ENCODE data around the gene RND1.

Gene RND1

DNA sequence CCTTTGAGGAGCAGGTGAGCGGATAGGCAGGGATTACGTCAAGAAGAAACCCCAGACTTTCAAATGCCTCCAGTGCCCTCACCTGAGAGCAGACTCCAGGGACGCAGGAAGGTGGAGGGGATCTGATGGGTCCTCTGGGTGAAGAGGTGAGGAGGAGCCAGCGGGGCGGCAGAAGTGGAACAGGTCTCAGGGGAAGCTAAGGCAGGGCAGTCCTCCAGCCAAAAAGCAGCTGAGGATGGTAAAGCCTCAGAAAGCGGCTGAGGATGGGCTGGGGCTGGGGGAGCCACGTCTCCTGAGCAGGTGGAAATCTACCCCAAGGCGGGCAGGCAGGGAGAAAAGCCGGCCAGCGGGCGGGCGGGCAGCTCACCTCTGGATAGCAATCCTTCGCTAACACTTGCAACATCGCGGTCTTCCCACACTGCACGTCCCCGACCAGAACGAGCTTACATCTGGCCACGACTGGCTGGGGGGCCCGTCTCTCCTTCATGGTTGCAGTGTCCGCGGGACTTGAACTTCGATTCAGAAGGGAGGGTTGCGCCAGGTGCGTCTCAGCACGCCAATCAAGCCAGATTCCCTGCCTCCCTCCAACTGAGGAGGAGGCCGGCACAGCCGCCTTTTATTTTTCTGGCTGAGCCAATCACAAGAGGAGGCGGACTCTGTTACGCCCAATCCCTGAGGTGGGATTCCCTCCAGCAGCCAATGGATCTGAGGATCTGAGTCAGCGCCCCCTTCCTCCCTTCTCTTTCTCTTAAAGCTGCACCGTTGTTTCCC lies at the start of gene RND1:
RND1 (minus strand) TSS at position 590 of the 771 bp plus-strand sequence; CDS start at position 487, 103 bp downstream.
- no peak for TF ChIP-seq GATA2 (IDR thresholded peaks at IDR 0.05; ENCODE audit: low read depth, low read length)
- no peak for TF ChIP-seq GATA3 (IDR thresholded peaks at IDR 0.05; ENCODE audit: low read depth, low read length)

DNA sequence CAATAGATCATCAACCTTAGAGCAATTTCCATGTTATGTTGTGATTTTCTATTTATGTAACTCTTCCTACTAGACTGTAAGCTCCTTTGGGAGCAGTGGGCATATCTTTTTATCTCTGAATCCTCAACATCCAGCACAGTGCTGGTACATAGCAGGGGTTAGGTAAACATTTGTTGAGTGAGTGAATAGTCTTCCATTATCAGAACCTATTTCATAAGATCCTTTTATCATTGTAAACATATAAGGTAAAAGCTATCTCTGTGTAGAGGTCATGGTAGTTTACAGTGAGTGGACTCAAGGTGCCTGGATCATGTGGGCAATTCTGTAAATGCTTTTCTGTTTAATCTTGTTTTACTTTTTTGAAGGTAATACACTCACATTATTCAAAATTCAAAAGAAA lies 44.5 kb upstream of the RND1 start:
- TF ChIP-seq GATA2 (IDR thresholded peaks at IDR 0.05; ENCODE audit: low read depth, low read length), result no peak
- TF ChIP-seq GATA3 (IDR thresholded peaks at IDR 0.05; ENCODE audit: low read depth, low read length), result no peak

DNA sequence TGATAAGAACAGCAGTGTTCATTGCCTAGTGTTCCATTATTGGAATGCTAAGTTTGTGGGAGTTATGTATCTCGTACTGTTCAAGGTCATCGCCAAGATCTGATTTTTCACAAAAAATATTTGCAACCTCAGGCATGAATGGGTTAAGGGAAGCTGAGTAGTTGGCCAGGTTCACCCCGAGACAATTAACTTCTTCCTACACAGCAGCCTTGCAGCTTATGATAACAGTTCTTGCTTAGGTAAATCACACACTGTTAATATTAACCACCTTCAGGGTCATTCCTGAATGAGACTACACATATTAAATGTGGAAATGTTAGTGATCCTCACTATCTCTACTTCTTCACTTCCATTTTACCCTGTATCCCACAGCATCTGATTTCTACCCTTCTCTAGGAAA lies 41.6 kb upstream of the RND1 start:
- TF ChIP-seq GATA3 (IDR thresholded peaks at IDR 0.05; ENCODE audit: low read depth, low read length) (no peak), GATA2 (IDR thresholded peaks at IDR 0.05; ENCODE audit: low read depth, low read length) (no peak)

GRCh38 chr12:48903982-48904411 lies 38.3 kb upstream of the RND1 start:
- TF ChIP-seq GATA3 (IDR thresholded peaks at IDR 0.05; ENCODE audit: low read depth, low read length), result no peak
- no peak for TF ChIP-seq GATA2 (IDR thresholded peaks at IDR 0.05; ENCODE audit: low read depth, low read length)

DNA sequence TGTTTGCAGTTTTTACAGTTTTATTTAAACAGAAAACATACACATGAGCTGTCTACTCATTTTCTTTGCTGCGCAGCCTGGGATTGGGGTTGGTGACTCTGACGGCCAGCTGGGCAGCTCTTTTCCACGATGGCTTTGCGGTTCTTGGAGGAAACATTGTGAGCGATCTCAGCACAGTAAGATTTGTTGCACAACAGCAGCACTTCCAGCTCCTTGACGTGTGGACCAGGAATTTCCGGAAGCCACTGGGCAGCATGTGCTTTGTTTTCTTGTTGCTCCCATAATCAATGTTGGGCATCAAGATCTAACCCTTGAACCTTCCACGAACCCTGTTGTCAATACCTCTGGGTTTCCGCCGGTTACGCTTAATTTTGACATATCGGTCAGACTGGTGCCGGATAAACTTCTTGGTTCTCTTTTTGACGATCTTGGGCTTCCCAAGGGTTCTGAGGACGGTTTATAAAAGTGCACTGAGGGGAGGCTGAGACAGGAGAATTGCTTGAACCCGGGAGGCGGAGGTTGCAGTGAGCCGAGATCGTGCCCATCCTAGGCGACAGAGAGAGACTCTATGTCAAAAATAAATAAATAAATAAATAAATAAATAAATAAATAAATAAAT lies 37.8 kb upstream of the RND1 start:
- TF ChIP-seq GATA2 (IDR thresholded peaks at IDR 0.05; ENCODE audit: low read depth, low read length) (no peak), GATA3 (IDR thresholded peaks at IDR 0.05; ENCODE audit: low read depth, low read length) (no peak)

GRCh38 chr12:48901278-48901677 lies 35.6 kb upstream of the RND1 start:
- TF ChIP-seq GATA2 (IDR thresholded peaks at IDR 0.05; ENCODE audit: low read depth, low read length), result no peak
- no peak for TF ChIP-seq GATA3 (IDR thresholded peaks at IDR 0.05; ENCODE audit: low read depth, low read length)

- TF ChIP-seq GATA2 (IDR thresholded peaks at IDR 0.05; ENCODE audit: low read depth, low read length) (no peak), GATA3 (IDR thresholded peaks at IDR 0.05; ENCODE audit: low read depth, low read length) (no peak)
Measured at GRCh38 chr12:48899651-48900050, 34.0 kb upstream of the RND1 start.

DNA sequence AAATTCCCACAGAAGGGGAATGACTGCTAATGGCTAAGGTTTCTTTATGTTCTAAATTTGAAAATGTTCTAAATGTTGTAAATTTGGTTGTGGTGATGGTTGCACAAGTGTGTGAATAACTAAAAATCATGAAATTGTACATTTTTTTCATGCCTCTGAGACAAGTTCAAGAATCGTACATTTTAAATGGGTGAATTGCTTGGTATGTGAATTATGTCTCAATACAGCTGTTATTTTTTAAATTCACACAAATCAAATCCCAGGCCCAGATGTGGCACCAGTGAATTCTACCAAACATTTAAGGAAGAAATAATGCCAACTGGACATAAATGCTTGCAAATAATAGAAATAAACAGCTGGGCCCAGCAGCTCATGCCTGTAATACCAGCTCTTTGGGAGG lies 28.6 kb upstream of the RND1 start:
- no peak for TF ChIP-seq GATA3 (IDR thresholded peaks at IDR 0.05; ENCODE audit: low read depth, low read length)
- no peak for TF ChIP-seq GATA2 (IDR thresholded peaks at IDR 0.05; ENCODE audit: low read depth, low read length)

GRCh38 chr12:48890657-48891418 lies 25.2 kb upstream of the RND1 start:
- no peak for TF ChIP-seq GATA3 (IDR thresholded peaks at IDR 0.05; ENCODE audit: low read depth, low read length)
- TF ChIP-seq GATA2 (IDR thresholded peaks at IDR 0.05; ENCODE audit: low read depth, low read length), result no peak

DNA sequence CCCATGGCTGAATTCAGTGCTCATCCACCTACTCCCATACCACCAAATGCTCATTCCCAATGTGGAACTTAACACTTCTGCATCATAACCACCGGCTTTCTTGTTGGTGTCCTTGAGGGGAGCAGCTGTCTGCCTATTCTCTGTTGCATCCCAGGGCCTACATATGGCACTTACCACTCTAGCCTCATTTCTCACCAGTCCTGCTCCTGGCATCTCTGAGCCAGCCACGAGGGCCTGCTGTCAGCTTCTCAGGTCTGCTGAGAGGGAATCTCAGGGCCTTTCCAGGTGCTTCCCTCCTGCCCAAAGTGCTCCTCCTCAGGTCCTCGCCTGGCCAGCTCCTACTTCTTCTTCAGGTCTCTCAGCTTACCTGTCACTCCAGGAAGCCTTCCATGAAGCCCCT lies 24.0 kb upstream of the RND1 start:
- TF ChIP-seq GATA3 (IDR thresholded peaks at IDR 0.05; ENCODE audit: low read depth, low read length) (no peak), GATA2 (IDR thresholded peaks at IDR 0.05; ENCODE audit: low read depth, low read length) (no peak)

- TF ChIP-seq GATA3 (IDR thresholded peaks at IDR 0.05; ENCODE audit: low read depth, low read length), result no peak
- TF ChIP-seq GATA2 (IDR thresholded peaks at IDR 0.05; ENCODE audit: low read depth, low read length), result no peak
Measured at GRCh38 chr12:48883305-48884161, 17.9 kb upstream of the RND1 start.

DNA sequence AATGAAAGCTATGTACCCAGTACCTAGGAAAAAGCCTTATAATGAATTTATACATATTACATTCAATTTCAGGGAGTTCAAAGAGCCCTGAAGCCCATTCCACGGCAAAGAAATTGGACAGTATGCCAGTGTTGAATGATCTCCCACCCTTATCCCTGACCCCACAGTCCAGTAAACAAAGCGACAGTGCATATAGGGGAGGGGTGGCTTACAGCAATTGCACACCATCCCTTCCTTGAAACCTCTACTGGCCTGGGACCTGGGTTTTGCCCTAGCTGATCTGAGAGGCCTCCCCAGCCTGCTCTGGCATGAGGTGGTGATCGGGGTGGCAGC lies 17.3 kb upstream of the RND1 start:
- TF ChIP-seq GATA3 (IDR thresholded peaks at IDR 0.05; ENCODE audit: low read depth, low read length) (no peak), GATA2 (IDR thresholded peaks at IDR 0.05; ENCODE audit: low read depth, low read length) (no peak)

- TF ChIP-seq GATA2 (IDR thresholded peaks at IDR 0.05; ENCODE audit: low read depth, low read length) (no peak), GATA3 (IDR thresholded peaks at IDR 0.05; ENCODE audit: low read depth, low read length) (no peak)
Measured at GRCh38 chr12:48882315-48882687, 16.6 kb upstream of the RND1 start.

Measured in SH-SY5Y (cell line).